RPMI8226 (cell line): ENCODE results near the gene MYH7.

ENCODE experiments used
- DNase-seq: peaks from one replicate; pipeline ENCODE4 v3.0.0-alpha.2; 2015

The MYH7 gene

GRCh38 chr14:23365732-23366425 lies 69.6 kb downstream of the MYH7 start:
- no peak for DNase-seq

GRCh38 chr14:23365036-23365731 lies 70.3 kb downstream of the MYH7 start, which contains the start of gene EFS:
Gene EFS (minus strand): TSS chr14:23365172. CDS start chr14:23365025, 147 bp downstream.
- no peak for DNase-seq

- DNase-seq = no peak
Measured at GRCh38 chr14:23364164-23365035, 71.1 kb downstream of the MYH7 start.
